HL-60/S4 treated with retinoic acid at 250 ng/mL for 4 days and 3 days (cell line): ENCODE results near the gene BCAP31.
"Not testable (repeated sequence)": the region's sequence is repeated elsewhere in the genome, so short reads cannot be mapped to it uniquely, and the experiment has no call there.

Experiments used
- in situ Hi-C: fragments of 300-500 bp; cut with MboI; formaldehyde crosslinking; loops from 2 replicates; pipeline ENCODE4 v1.7.0; 2022; ENCODE audit warnings: low sequenced_read_pairs

The BCAP31 gene

DNA sequence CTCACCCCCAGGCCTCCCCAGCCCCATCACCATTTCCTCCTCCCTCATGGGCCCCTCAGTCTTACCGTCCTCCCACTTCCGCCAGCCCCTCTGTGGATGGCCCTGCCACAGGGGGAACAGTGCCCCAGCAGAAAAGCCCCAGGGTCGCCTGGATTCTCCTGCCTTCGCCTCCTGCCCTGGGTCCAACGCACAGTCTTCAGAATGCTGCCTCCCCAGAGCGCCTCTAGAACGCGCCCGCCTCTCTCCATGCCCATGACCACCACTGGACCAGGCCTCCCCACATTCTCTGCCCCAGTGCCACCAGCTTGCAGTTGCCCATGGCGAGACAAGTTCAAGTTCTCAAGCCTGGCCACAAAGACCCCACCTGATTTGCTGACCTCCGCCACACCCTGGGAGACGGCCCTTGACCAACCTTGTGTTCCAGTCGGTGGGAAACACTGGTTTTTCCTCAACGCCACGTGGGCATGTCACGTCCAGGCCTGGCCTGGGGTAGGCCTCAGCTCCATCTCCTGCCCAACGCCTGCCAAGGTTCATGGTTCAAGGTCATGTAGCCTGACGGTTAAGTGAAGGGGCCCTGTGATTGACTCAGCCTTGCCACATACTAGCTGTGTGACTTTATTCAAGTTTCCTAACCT, 39.2 kb upstream of the BCAP31 start:
- in situ Hi-C loops, result no loop called here

GRCh38 chrX:153762626-153763173, 38.5 kb upstream of the BCAP31 start:
- in situ Hi-C loops, result no loop called here

DNA sequence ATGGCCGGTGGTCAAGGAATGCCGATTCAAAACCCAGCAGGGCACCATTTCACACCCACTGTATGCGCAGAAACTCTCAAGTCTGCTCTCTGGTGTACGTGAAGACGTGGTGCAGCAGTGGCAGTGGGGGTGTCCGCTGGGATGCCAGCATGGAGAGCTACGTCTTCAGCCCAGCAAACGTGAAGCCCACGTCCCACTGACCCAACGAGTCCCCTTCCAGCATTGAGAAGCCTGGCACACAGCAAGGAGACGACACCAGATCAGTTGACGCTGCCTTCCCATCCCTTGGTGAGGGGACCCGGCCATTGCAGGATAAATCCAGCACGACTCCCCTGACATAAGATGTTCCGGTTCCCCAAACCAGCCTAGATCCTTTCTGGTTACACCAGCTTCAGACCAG, 37.7 kb upstream of the BCAP31 start:
- in situ Hi-C loops, result no loop called here

DNA sequence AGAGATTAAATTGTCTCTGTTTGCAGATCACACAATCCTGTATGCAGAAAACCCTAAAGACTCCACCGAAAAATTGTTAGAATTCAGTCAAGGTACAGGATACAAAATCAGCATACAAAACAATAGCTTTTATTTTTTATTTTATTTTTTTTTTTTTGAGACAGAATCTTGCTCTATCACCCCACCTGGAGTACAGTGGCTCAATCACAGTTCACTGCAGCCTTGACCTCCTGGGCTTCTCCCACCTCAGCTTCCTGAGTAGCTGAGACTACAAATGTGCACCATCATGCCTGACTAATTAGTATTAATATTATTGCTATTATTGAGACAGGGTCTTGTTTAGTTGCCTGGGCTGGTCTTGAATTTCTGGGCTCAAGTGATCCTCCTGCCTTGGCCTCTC, 30.9 kb upstream of the BCAP31 start:
- in situ Hi-C loops, result no loop called here

DNA sequence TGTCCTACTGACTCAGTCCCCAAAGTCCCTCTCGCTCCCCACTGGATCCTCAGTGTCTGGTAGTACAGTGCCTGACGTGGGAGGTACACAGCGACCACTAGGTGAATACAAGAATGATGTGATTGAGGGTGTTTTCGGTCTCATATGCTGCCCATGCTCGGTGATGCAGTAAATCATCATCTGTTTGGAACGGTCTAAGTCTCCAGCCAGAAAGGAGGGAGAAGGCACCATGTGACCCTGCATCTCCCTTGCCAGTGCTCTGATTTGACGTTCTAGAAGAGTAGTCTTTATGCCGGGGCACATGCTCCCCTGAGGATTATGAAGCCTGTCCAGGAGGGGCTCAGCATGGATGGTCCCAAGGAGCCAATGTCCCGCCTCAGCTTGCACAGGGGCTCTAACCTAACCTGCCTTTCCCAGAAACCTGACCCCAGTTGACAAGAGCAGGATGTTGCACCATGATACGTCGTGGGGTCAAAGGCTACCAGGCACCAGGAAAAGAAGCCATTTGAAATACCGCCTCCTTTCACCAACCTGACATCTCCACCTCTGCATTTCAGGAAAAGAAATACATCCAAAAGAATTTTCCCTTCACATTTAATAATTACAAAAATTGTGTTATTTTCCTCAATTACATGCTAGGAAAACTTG, 26.1 kb upstream of the BCAP31 start:
- in situ Hi-C loops, result no loop called here

DNA sequence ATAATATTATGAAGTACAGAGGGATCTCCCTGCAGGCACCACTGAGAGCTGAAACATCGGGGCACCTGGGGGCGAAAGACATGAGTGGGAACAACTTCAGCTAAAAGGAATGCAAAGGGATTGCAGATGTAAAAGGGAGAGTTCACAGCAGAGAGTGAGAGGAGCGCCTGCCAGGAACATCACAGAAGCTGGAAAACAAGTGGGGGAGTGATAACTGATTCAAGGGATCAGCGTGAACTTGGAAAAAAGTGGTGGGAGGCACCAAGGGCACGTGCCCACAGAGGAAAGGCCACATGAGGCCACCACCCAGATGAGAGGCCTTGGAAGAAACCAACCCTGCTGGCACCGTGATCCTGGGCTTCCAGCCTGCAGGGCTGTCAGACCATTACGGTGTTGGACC, 24.8 kb upstream of the BCAP31 start:
- in situ Hi-C loops, result not testable (repeated sequence)

GRCh38 chrX:153746991-153747390, 22.8 kb upstream of the BCAP31 start:
- in situ Hi-C loops, result not testable (repeated sequence)

- in situ Hi-C loops, result no loop called here
These were observed 22.2 kb upstream of the BCAP31 start for GRCh38 chrX:153746359-153746758.

- in situ Hi-C loops, result not testable (repeated sequence)
These were observed 20.9 kb upstream of the BCAP31 start for GRCh38 chrX:153745067-153745433.

DNA sequence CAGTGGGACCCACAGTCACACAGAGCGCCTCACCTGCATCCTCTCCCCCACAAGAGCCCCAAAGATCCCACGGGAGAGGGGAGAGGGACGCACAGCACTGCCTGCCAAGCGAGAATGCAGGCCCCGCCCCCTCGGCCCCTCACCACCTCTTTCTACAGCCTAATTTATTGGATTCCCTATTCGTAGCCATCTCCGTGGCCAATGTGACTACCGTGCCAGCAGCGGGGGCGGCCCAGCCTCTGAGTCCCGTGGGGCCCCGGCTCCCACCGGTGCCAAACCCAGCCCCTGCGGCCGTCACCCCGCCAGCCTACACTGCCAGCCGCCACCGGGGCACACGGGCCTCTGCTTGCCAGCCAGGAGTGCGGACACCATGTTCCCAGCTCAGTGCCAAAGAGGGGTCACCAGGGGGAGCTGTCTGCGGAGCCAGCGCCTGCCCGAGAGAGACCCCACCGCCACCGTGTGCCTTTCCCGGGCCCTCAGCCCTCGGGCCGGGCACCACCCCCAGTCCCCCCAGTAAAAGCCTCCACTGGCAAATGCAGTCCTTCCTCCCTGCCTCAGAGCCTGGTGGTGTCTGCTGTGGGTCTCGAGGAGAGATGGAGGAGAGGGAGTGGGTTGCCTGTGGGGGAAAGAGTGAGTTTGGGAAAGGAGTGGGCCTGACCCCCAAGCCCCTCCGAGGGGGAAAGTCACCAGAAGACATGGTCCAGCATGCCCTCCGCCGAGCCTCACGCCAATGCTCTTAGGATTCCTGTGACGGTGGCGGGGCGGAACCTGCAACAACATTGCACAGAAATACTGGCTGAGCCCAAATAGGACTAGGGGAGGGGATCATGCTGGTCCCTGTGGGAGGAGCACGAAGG, 20.3 kb upstream of the BCAP31 start:
- in situ Hi-C loops, result no loop called here

DNA sequence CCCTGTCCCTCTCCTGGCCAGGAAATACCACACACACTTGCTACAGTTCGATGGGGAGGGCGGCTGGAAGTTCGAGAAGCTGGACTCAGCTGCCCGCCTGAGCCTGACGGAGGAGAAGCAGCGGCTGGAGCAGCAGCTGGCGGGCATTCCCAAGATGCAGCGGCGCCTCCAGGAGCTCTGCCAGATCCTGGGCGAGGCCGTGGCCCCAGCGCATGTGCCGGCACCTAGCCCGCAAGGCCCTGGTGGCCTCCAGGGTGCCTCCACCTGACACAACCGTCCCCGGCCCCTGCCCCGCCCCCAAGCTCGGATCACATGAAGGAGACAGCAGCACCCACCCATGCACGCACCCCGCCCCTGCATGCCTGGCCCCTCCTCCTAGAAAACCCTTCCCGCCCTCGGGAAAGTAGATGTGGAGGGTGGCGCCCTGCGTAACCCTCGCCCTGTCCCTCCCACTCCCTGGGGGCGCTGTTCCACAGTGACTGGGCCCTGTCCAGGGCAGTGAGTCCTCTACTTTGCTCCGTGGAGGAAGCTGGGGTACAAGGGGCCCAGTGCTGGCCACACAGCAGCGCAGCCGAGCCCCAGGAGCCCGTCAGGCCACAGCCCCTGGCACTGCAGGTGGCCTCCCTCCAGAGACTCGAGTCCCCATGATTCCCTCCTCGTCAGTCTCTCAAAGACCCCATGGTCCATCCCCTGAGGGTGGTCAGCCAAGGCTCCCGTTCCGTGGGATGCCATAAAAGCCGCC, 19.5 kb upstream of the BCAP31 start:
- in situ Hi-C loops, result not testable (repeated sequence)

DNA sequence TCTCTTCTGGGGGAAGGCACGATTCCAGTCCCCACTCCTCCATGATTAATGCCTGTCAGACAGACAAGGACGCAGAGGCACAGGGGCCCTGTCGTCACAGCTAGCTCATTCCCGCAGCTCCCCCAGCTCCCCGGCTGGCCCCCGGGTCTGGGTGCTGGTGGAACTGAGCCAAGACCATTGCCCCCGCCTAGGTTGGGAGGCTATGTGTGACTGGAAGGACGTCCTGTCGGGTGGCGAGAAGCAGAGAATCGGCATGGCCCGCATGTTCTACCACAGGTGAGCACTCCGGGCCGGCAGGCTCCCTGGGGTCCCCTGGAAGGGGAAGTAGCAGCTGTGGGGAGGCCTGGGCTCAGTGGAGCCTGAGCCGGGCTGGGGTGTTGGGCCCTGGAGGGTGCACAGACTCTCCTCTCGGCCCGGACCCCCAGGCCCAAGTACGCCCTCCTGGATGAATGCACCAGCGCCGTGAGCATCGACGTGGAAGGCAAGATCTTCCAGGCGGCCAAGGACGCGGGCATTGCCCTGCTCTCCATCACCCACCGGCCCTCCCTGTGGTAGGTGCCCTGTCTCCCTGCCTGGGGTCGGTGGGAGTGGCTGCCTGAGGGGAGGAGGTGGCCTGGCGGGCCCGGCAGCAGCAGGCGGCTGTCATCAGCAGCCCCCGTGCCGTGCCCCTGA, 18.7 kb upstream of the BCAP31 start:
- in situ Hi-C loops, result not testable (repeated sequence)

DNA sequence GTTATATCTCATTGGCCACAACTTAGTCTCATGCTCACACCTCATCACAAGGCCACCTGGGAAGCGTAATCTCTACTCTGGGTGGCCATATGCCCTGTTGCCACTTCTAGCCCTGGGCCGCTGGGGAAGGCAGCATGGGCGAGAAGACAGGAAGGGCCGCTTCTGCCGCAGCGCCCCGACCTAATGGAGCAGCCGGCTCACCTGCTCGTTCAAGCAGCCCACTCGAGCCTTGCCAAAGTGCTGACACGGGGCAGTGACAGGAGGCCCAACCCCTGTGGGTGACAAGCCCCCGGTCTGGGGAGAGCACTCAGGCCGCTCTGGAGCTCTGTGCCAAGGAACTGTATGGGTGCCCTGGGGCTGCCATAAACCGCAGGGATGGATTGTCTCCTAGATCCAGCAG, 17.9 kb upstream of the BCAP31 start:
- in situ Hi-C loops, result not testable (repeated sequence)

- in situ Hi-C loops, result no loop called here
These were observed 17.3 kb upstream of the BCAP31 start for GRCh38 chrX:153741446-153741845.

DNA sequence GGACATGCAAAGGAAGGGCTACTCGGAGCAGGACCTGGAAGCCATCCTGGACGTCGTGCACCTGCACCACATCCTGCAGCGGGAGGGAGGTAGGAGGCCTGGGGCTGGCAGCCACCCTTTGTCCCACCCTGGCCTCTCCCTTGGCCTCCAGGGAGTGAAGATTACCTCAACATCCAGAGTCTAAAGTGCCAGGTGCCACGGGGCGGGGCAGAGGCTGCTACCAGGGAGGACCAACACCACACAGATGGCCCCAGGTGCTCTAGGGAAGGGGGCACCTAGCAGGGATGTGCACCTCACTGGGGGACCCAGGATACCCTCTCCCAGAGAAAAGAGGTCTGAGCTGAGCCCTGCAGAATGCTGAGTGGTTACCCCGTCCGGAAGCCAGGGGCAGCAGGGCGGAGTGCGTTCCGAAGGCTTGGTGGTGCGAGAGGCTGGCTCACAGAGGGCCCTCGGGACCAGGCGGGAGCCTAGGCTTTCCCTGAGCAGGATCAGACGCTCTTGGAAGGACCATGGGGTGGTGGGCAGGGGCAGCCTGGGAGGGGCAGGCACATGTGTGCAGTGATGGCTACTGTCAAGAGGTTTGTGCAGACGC, 16.5 kb upstream of the BCAP31 start:
- in situ Hi-C loops, result no loop called here

DNA sequence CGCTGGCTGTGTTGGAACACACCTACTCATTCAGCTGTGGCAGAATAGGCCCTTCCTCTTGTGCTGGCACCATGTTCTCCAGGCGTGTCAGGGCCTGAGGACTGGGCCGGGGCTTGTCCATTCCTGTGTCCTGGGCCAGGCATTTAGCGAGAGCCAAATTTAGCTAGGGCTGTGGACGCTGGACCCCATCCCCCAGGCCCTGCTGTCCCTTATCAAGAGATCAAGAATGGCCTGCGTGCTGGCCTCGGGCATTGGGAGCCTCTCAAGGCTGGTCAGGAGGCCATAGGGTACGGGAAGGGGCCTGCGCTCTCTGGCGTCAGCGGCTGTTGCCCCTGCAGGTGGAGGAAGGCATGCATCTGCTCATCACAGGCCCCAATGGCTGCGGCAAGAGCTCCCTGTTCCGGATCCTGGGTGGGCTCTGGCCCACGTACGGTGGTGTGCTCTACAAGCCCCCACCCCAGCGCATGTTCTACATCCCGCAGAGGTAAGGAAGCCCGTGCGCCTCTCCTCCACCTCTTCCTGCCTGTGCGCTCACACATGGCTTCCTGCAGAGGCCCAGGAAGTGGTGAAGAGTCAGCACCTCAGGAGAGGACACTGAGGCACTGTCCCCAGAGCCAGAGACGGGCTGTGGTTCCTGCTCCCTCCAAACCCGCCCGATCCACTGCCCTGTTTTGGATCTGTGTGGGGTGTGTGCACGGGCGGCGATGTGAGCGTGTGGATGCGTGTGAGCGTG, 15.7 kb upstream of the BCAP31 start:
- in situ Hi-C loops, result no loop called here

DNA sequence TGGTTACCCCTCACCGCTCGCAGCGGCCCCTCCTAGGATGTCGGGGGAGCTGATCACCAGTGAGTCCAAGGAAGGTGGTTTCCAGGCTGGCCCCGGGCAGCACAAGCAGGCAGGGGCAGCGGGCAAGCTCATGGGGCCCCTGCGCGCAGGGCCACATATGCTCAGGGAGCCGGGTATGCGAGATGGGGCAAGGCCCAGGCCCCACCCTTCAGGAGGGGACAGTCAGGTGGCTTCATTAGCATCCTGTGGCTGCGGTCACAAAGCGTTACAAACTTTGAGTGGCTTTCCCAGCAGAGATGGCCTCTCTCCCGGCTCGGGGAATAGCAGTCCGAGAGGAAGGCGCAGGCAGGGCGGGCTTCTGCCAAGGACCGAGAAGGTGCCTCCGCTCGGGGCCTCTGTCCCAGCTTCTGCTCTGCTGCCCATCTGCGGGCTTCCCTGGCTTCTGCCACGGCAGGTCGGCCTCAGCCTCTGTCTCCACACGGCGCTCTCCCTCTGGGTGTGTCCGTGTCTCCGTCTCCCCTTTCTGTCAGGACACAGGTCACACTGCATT, 13.9 kb upstream of the BCAP31 start:
- in situ Hi-C loops, result no loop called here

GRCh38 chrX:153736871-153737441, 12.8 kb upstream of the BCAP31 start:
- in situ Hi-C loops, result no loop called here
